Prostate gland (tissue), 2 donors: Measurements from ENCODE around the gene ANKIB1. TPM values are rescaled to one million over a fixed set of nuclear protein-coding genes. Genes with fewer than 3 reads are reported as not detected.

ENCODE experiments used
- DNase-seq: peaks from one replicate; pipeline ENCODE4 v3.0.0-alpha.2; 2019; ENCODE audit warnings: low spot score
- H3K27ac ChIP-seq, 2 donors: fragments of 200-600 bp; sonication (generic); 2 replicates each; pipeline ENCODE4 v1.5.1; 2017 to 2019
- H3K27me3 ChIP-seq: fragments of 200-600 bp; sonication (generic); replicated peaks from 2 replicates; pipeline ENCODE4 v1.5.1; 2019; ENCODE audit not compliant: insufficient read depth
- H3K36me3 ChIP-seq, 2 donors: fragments of 200-600 bp; sonication (generic); 1 replicate in 1 of 2; 2 replicates in 1 of 2; pipeline versions ENCODE4 v1.5.1 to v1.8.1; 2017 to 2019
- H3K4me1 ChIP-seq: fragments of 200-600 bp; sonication (generic); replicated peaks from 2 replicates; pipeline ENCODE4 v1.5.1; 2019
- H3K4me3 ChIP-seq, 2 donors: fragments of 200-600 bp; sonication (generic); 2 replicates each; pipeline ENCODE4 v1.5.1; 2017 to 2019
- H3K9me3 ChIP-seq: fragments of 200-600 bp; sonication (generic); 2 replicates; pipeline ENCODE4 v1.5.1; 2017
- CTCF ChIP-seq, 4 experiments: fragments of 200-600 bp in 2 of 4; fragments of 450-650 bp in 2 of 4; sonication (generic) in 2 of 4; IDR thresholded peaks; 1 replicate in 3 of 4; 2 replicates in 1 of 4; pipeline ENCODE4 v1.5.1; 2016 to 2019; ENCODE audit warnings: antibody characterized with exemption in 4 of 4, mild to moderate bottlenecking in 2 of 4, moderate library complexity in 2 of 4
- POLR2A ChIP-seq: fragments of 450-650 bp; IDR thresholded peaks from one replicate; pipeline ENCODE4 v1.6.1; 2016; ENCODE audit warnings: antibody characterized with exemption, mild to moderate bottlenecking
- POLR2AphosphoS5 ChIP-seq: sonication (generic); formaldehyde crosslinking; IDR thresholded peaks from one replicate; pipeline ENCODE4 v1.6.1; 2017; ENCODE audit warnings: antibody characterized with exemption
- WGBS: methylation state at CpG from one replicate; pipeline ENCODE4 v1.1.5; 2018; 5-methylcytosine and 5-hydroxymethylcytosine counted together
- intact Hi-C: fragments of 100-400 bp; cut with DNase I; formaldehyde crosslinking; loops from one replicate; pipeline ENCODE4 v1.14.2; 2022
- total RNA-seq, 2 donors: library from RNA; depleted of rRNA; stranded (reverse); fragments of >200 nt; gene quantifications; one replicate each; pipeline ENCODE4 v1.1.0, GENCODE V29; 2016

ANKIB1 gene
- total RNA-seq, 2 donors from 2014 or later = 20.1 to 47.9 TPM

- DNase-seq = no peak
- no peaks in the 10 kb centered on the region for H3K36me3 ChIP-seq
- H3K9me3 ChIP-seq = no peaks in the 10 kb centered on the region
- intact Hi-C loops = no loop called here
- H3K4me3 ChIP-seq = no peak overlapping the region
- H3K4me1 ChIP-seq = no peaks in the 10 kb centered on the region
- H3K27me3 ChIP-seq = no peaks in the 10 kb centered on the region
- no peak for TF ChIP-seq POLR2AphosphoS5
- no peak for TF ChIP-seq CTCF (IDR thresholded peaks at IDR 0.05)
- no peak for TF ChIP-seq POLR2A
- WGBS = 61% methylated on average over 5 of the region's 5 CpGs
- no peak overlapping the region for H3K27ac ChIP-seq
Observed at GRCh38 chr7:92413550-92413949, 167.8 kb downstream of the ANKIB1 start.

GRCh38 chr7:92415225-92415624 lies 169.5 kb downstream of the ANKIB1 start:
- H3K27ac ChIP-seq = no peak overlapping the region
- 85% methylated on average over 5 of the region's 5 CpGs for WGBS
- DNase-seq = no peak
- no peaks in the 10 kb centered on the region for H3K4me1 ChIP-seq
- no peaks in the 10 kb centered on the region for H3K36me3 ChIP-seq
- TF ChIP-seq POLR2A = no peak
- no peak for TF ChIP-seq CTCF (IDR thresholded peaks at IDR 0.05)
- H3K27me3 ChIP-seq = no peaks in the 10 kb centered on the region
- no peak overlapping the region for H3K4me3 ChIP-seq
- H3K9me3 ChIP-seq = no peaks in the 10 kb centered on the region
- intact Hi-C loops = no loop called here

- intact Hi-C loops = no loop called here
- Histone ChIP-seq H3K4me3 (no peak overlapping the region), H3K27ac (no peak overlapping the region), H3K9me3 (no peaks in the 10 kb centered on the region), H3K4me1 (no peaks in the 10 kb centered on the region), H3K36me3 (no peaks in the 10 kb centered on the region), H3K27me3 (no peaks in the 10 kb centered on the region)
- TF ChIP-seq POLR2A (no peak), POLR2AphosphoS5 (no peak), CTCF (IDR thresholded peaks at IDR 0.05) (no peak)
- DNase-seq = no peak
- WGBS = 84% methylated on average over 5 of the region's 5 CpGs
Observed at GRCh38 chr7:92417913-92418312, 172.1 kb downstream of the ANKIB1 start.

- TF ChIP-seq POLR2AphosphoS5 (no peak), CTCF (IDR thresholded peaks at IDR 0.05) (no peak), POLR2A (no peak)
- 36% methylated on average over 5 of the region's 5 CpGs for WGBS
- H3K4me3 ChIP-seq = no peak overlapping the region
- H3K4me1 ChIP-seq = no peaks in the 10 kb centered on the region
- DNase-seq = no peak
- no peaks in the 10 kb centered on the region for H3K9me3 ChIP-seq
- no peak overlapping the region for H3K27ac ChIP-seq
- H3K27me3 ChIP-seq = no peaks in the 10 kb centered on the region
- intact Hi-C loops = no loop called here
- H3K36me3 ChIP-seq = no peaks in the 10 kb centered on the region
Observed at GRCh38 chr7:92421676-92422435, 176.1 kb downstream of the ANKIB1 start.

GRCh38 chr7:92422926-92423325 lies 177.2 kb downstream of the ANKIB1 start:
- H3K27ac ChIP-seq = no peak overlapping the region
- no peaks in the 10 kb centered on the region for H3K4me1 ChIP-seq
- no peak for DNase-seq
- H3K36me3 ChIP-seq = no peaks in the 10 kb centered on the region
- no peak overlapping the region for H3K4me3 ChIP-seq
- 94% methylated on average over 6 of the region's 6 CpGs for WGBS
- H3K9me3 ChIP-seq = no peaks in the 10 kb centered on the region
- H3K27me3 ChIP-seq = no peaks in the 10 kb centered on the region
- intact Hi-C loops = no loop called here
- TF ChIP-seq POLR2A (no peak), POLR2AphosphoS5 (no peak), CTCF (IDR thresholded peaks at IDR 0.05) (no peak)
